K562 (cell line): ENCODE data around the gene SHISA5. TPM values are rescaled to one million over a fixed set of nuclear protein-coding genes. Genes with fewer than 3 reads are reported as not detected.
A peak's percentile ranks its signal among the peaks of the same experiment; 100 is the strongest.

Experiments
- CEBPG ChIP-seq, 3 experiments: fragments of 200-800 bp in 1 of 3; sonication (Bioruptor generic) in 1 of 3; sonication (generic) in 1 of 3; formaldehyde crosslinking in 1 of 3; IDR thresholded peaks in 2 of 3; conservative IDR thresholded peaks in 1 of 3; 2 replicates each; pipeline versions ENCODE4 v1.6.1 to v1.8.0; 2016 to 2022; ENCODE audit warnings: missing compliant biosample characterization in 2 of 3, missing genetic modification characterization in 2 of 3, mild to moderate bottlenecking in 1 of 3, missing genetic modification reagents in 1 of 3
- CTBP1 ChIP-seq: fragments of 450-650 bp; IDR thresholded peaks from 2 replicates; pipeline ENCODE4 v1.6.1; 2016; ENCODE audit warnings: borderline replicate concordance
- GATAD2A ChIP-seq: fragments of 450-650 bp; IDR thresholded peaks from 2 replicates; pipeline ENCODE4 v1.6.1; 2017
- MCM3 ChIP-seq: fragments of 450-650 bp; IDR thresholded peaks from 2 replicates; pipeline ENCODE4 v1.6.1; 2016
- NCOR1 ChIP-seq: fragments of 450-650 bp; IDR thresholded peaks from 2 replicates; pipeline ENCODE4 v1.6.1; 2016; ENCODE audit warnings: mild to moderate bottlenecking, moderate library complexity
- NELFE ChIP-seq: IDR thresholded peaks from 2 replicates; pipeline ENCODE4 v1.6.1; 2011; ENCODE audit warnings: mild to moderate bottlenecking; ENCODE audit not compliant: insufficient read depth, insufficient read length
- NR3C1 ChIP-seq: sonication (generic); formaldehyde crosslinking; IDR thresholded peaks from 2 replicates; pipeline ENCODE4 v1.8.1; 2022; ENCODE audit warnings: missing genetic modification reagents
- NR4A1 ChIP-seq, 2 experiments: fragments of 250-450 bp in 1 of 2; fragments of 450-650 bp in 1 of 2; sonication (Bioruptor Pico) in 1 of 2; IDR thresholded peaks; 2 replicates each; pipeline versions ENCODE4 v1.4.0 to v1.6.1; 2016 to 2020; ENCODE audit warnings: mild to moderate bottlenecking in 2 of 2, missing compliant biosample characterization in 1 of 2, missing genetic modification characterization in 1 of 2, moderate library complexity in 1 of 2
- POLR2B ChIP-seq: fragments of 450-650 bp; IDR thresholded peaks from 2 replicates; pipeline ENCODE4 v1.6.1; 2018; ENCODE audit warnings: low read depth; ENCODE audit not compliant: partially characterized antibody
- POLR3G ChIP-seq: IDR thresholded peaks from 2 replicates; pipeline ENCODE4 v1.6.1; 2011; ENCODE audit not compliant: insufficient read length, insufficient replicate concordance; ENCODE audit errors: extremely low read depth
- RB1 ChIP-seq: fragments of 450-650 bp; IDR thresholded peaks from 2 replicates; pipeline ENCODE4 v1.6.1; 2017; ENCODE audit warnings: low read depth, mild to moderate bottlenecking
- RBM14 ChIP-seq: fragments of 200-400 bp; formaldehyde crosslinking; IDR thresholded peaks from 2 replicates; pipeline ENCODE4 v1.6.1; 2018; ENCODE audit warnings: low read depth, mild to moderate bottlenecking, low read length, moderate library complexity, borderline replicate concordance; ENCODE audit not compliant: insufficient read depth
- SIN3B ChIP-seq: fragments of 450-650 bp; IDR thresholded peaks from 2 replicates; pipeline ENCODE4 v1.6.1; 2017; ENCODE audit warnings: low read depth, mild to moderate bottlenecking, moderate library complexity
- WHSC1 ChIP-seq: IDR thresholded peaks from one replicate; pipeline ENCODE4 v1.6.1; 2012; ENCODE audit warnings: low read length, control low read depth, inconsistent platforms
- ZKSCAN3 ChIP-seq: fragments of 250-450 bp; sonication (Bioruptor Pico); IDR thresholded peaks from 2 replicates; pipeline ENCODE4 v1.4.0; 2020
- ZNF143 ChIP-seq: sonication (generic); formaldehyde crosslinking; IDR thresholded peaks from 2 replicates; pipeline ENCODE4 v1.9.0; 2022; ENCODE audit warnings: mild to moderate bottlenecking, missing genetic modification reagents
- ZNF780A ChIP-seq: fragments of 250-450 bp; sonication (Bioruptor Pico); IDR thresholded peaks from 2 replicates; pipeline ENCODE4 v1.5.0; 2021; ENCODE audit warnings: mild to moderate bottlenecking
- polyA plus RNA-seq, 8 experiments: library from polyadenylated mRNA; depleted of rRNA in 4 of 8; stranded (reverse) in 5 of 8; unstranded in 3 of 8; fragments of >200 nt; fragmentation: Nextera tagmentation in 2 of 8; fragmentation: Illumina TruSeq in 1 of 8; extraction: Ambion mirVana in 2 of 8; extraction: Trizol in 1 of 8; gene quantifications; 2 replicates each; pipeline versions ENCODE4 v1.2.1 to v1.2.3, GENCODE V29; 2011 to 2014; ENCODE audit warnings: inconsistent platforms in 1 of 8, missing spikeins in 1 of 8
- total RNA-seq, 7 experiments: library from RNA; depleted of rRNA in 6 of 7; stranded (reverse); fragments of >200 nt in 6 of 7; fragmentation: Illumina TruSeq in 2 of 7; extraction: Trizol in 2 of 7; gene quantifications; 2 replicates each; pipeline versions ENCODE4 v1.2.1 to v1.2.3, GENCODE V29; 2011 to 2021; ENCODE audit warnings: low replicate concordance in 1 of 7
- TF ChIP-seq, protein P1 (sequence below): fragments of 200-800 bp; sonication (Bioruptor generic); IDR thresholded peaks from 2 replicates; pipeline ENCODE4 v1.6.1; 2017; ENCODE audit warnings: missing genetic modification characterization, missing compliant biosample characterization
- TF ChIP-seq, protein P2 (sequence below), 2 experiments: fragments of 450-650 bp in 1 of 2; sonication (generic) in 1 of 2; formaldehyde crosslinking; conservative IDR thresholded peaks; 2 replicates each; pipeline versions ENCODE4 v1.4.0 to v1.8.1; 2020 to 2022; ENCODE audit warnings: mild to moderate bottlenecking in 1 of 2, missing genetic modification reagents in 1 of 2
- TF ChIP-seq, protein P3 (sequence below), 2 experiments: IDR thresholded peaks in 1 of 2; conservative IDR thresholded peaks in 1 of 2; 2 replicates each; pipeline ENCODE4 v1.6.1; 2016; ENCODE audit warnings: low read depth in 2 of 2, mild to moderate bottlenecking in 1 of 2, missing compliant biosample characterization in 1 of 2, missing genetic modification characterization in 1 of 2, moderate library complexity in 1 of 2

SHISA5 gene
- total and polyA plus RNA-seq, 9 of the 15 experiments (the other 6 are each of a cell fraction or from before 2014, with no cell fraction given), result 8.4 to 85.8 (median 56.1) TPM

DNA sequence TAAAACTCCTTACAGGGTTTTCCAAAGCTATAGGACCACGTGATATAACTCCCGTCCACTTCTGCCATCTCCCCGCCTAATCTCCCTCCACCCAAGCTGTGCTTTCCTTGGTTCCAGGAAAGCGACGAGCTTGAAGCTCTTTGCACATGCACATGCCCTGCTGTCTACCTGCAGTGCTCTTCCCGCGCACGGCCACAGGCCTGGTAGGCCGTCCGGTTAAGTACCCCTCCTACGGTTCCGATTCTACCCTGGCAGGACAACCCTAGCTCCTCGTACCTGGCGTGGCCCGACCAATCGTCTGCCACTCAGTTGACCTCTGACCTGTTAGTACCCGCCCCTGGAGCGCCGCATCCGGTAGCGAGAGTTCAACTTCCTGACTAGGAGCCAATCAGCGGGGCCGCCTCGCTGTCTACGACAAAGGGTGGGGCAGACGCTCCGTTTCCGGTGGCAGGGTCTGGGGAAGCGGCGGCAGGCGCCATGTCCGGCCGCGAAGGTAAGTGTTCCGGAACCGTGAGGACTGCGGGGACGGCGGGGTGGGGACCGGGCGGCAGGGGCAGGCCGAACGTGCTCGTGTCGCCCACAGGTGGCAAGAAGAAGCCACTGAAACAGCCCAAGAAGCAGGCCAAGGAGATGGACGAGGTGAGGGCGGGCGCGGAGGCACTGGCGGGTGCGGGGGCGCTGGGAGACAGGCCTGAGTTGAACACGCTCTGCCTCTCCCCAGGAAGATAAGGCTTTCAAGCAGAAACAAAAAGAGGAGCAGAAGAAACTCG is 64.0 kb downstream of the SHISA5 start, which contains the start of the genes CCDC51 and TMA7 (continued):
- TF ChIP-seq WHSC1 (no peak), POLR3G (no peak), RB1 (peak; percentile 24; the same call in 1 of the 2 replicates), RBM14 (no peak), POLR2B (peak; percentile 87), MCM3 (no peak), NELFE (no peak), NCOR1 (no peak), NR3C1 (CRISPR knock-in tag) (no peak), NR4A1 (CRISPR knock-in tag; IDR thresholded peaks at IDR 0.05) (no peak), NR4A1 (tag; IDR thresholded peaks at IDR 0.05) (no peak), ZNF143 (CRISPR knock-in tag) (no peak), SIN3B (peak; percentile 22; the same call in 1 of the 2 replicates), ZNF780A (CRISPR knock-in tag) (no peak), CTBP1 (no peak; the same call in 1 of the 2 replicates), GATAD2A (no peak), ZKSCAN3 (no peak), CEBPG (CRISPR knock-in tag; IDR thresholded peaks at IDR 0.05) (no peak), CEBPG (tag; conservative IDR thresholded peaks at IDR 0.05 in 1 of 2, IDR thresholded peaks at IDR 0.05 in 1 of 2) (no peak)
- TF ChIP-seq, protein P1, sequence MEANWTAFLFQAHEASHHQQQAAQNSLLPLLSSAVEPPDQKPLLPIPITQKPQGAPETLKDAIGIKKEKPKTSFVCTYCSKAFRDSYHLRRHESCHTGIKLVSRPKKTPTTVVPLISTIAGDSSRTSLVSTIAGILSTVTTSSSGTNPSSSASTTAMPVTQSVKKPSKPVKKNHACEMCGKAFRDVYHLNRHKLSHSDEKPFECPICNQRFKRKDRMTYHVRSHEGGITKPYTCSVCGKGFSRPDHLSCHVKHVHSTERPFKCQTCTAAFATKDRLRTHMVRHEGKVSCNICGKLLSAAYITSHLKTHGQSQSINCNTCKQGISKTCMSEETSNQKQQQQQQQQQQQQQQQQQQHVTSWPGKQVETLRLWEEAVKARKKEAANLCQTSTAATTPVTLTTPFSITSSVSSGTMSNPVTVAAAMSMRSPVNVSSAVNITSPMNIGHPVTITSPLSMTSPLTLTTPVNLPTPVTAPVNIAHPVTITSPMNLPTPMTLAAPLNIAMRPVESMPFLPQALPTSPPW (CRISPR knock-in tag), result peak; percentile 73
- TF ChIP-seq, protein P2, sequence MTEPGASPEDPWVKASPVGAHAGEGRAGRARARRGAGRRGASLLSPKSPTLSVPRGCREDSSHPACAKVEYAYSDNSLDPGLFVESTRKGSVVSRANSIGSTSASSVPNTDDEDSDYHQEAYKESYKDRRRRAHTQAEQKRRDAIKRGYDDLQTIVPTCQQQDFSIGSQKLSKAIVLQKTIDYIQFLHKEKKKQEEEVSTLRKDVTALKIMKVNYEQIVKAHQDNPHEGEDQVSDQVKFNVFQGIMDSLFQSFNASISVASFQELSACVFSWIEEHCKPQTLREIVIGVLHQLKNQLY (CRISPR knock-in tag; conservative IDR thresholded peaks at IDR 0.05), result no peak
- TF ChIP-seq, protein P3, sequence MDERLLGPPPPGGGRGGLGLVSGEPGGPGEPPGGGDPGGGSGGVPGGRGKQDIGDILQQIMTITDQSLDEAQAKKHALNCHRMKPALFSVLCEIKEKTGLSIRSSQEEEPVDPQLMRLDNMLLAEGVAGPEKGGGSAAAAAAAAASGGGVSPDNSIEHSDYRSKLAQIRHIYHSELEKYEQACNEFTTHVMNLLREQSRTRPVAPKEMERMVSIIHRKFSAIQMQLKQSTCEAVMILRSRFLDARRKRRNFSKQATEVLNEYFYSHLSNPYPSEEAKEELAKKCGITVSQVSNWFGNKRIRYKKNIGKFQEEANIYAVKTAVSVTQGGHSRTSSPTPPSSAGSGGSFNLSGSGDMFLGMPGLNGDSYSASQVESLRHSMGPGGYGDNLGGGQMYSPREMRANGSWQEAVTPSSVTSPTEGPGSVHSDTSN (CRISPR knock-in tag; IDR thresholded peaks at IDR 0.05; ENCODE audit: low read depth), result no peak
- TF ChIP-seq, protein P3 (tag; conservative IDR thresholded peaks at IDR 0.05; ENCODE audit: low read depth), result peak; percentile 49
